Right cardiac atrium (tissue), 5 donors: ENCODE data around the gene TADA2A. TPM values are rescaled to one million over a fixed set of nuclear protein-coding genes. Genes with fewer than 3 reads are reported as not detected.

Experiments
- ATAC-seq, 2 donors: fragments of 200-7000 bp; cut with Tn5 transposase; one replicate each; pipeline versions ENCODE4 v1.8.0 to v1.9.1; 2020; ENCODE audit warnings: moderate library complexity in 2 of 2, mild to moderate bottlenecking in 1 of 2
- DNase-seq, 3 donors: peaks; one replicate each; pipeline ENCODE4 v3.0.0-alpha.2; 2020
- H3K27ac ChIP-seq: one replicate; pipeline ENCODE4 v1.5.1; 2013; ENCODE audit warnings: mild to moderate bottlenecking, low read length, control low read depth, moderate library complexity
- H3K27me3 ChIP-seq: one replicate; pipeline ENCODE4 v1.6.1; 2013; ENCODE audit not compliant: control insufficient read depth, insufficient read depth
- H3K4me1 ChIP-seq: one replicate; pipeline ENCODE4 v1.6.1; 2013; ENCODE audit warnings: low read length; ENCODE audit not compliant: control insufficient read depth, insufficient read depth
- H3K4me3 ChIP-seq: one replicate; pipeline ENCODE4 v1.5.1; 2013; ENCODE audit warnings: low read length, control low read depth
- H3K9me3 ChIP-seq: one replicate; pipeline ENCODE4 v1.6.1; 2013; ENCODE audit warnings: low read length; ENCODE audit not compliant: control insufficient read depth
- WGBS: extraction: QIAGEN DNeasy Blood & Tissue Kit; methylation state at CpG from one replicate; pipeline ENCODE4 v1.1.7; 2013; 5-methylcytosine and 5-hydroxymethylcytosine counted together
- intact Hi-C, 4 donors: fragments of 100-400 bp; cut with DNase I; formaldehyde crosslinking; loops; one replicate each; pipeline versions ENCODE4 v1.11.0 to v1.14.0; 2022 to 2023
- polyA plus RNA-seq: library from polyadenylated mRNA; stranded (reverse); fragments of 200-250 nt; gene quantifications from one replicate; pipeline ENCODE4 v1.2.3, GENCODE V29; 2013
- total RNA-seq, 4 donors: library from RNA; stranded (reverse); fragmentation: NEBNext Ultra II Directional; extraction: Animal tissue kit (Norgen Biotek cat#: 25700); gene quantifications; one replicate each; pipeline ENCODE4 v1.2.1, GENCODE V29; 2021
- donor health status: healthy with polysubstance abuse.
- donor health status: DM: no; HTN: yes; CAD: no.
- donor health status: DM: no; HTN: no; CAD: no.
- donor health status: DM: no; HTN: yes; CAD: no; lungs with severe emphysema.
- donor health status: DM: yes; HTN: yes; CAD: no.

The TADA2A gene
- total and polyA plus RNA-seq, 5 donors, result 6.2 to 18.0 (median 14.1) TPM

- ATAC-seq, result peak; percentile 16 to 34
- Histone ChIP-seq H3K4me3 (no peak overlapping the region), H3K27ac (no peak overlapping the region), H3K9me3 (no peaks in the 10 kb centered on the region), H3K27me3 (no peaks in the 10 kb centered on the region), H3K4me1 (no peaks in the 10 kb centered on the region)
- DNase-seq, result no peak
- intact Hi-C loops, result no loop called here
- 61% methylated on average over 24 of the region's 24 CpGs for WGBS
Observed at GRCh38 chr17:37512442-37513068, 105.9 kb downstream of the TADA2A start.

- 85% methylated on average over 10 of the region's 10 CpGs for WGBS
- intact Hi-C loops, result no loop called here
- no peak overlapping the region for H3K27ac ChIP-seq
Observed at GRCh38 chr17:37513711-37514110, 107.0 kb downstream of the TADA2A start.

GRCh38 chr17:37516127-37516571, 109.5 kb downstream of the TADA2A start:
- no peak overlapping the region for H3K27ac ChIP-seq

More at GRCh38 chr17:37513711-37514110, 107.0 kb downstream of the TADA2A start:
- Histone ChIP-seq H3K9me3 (no peaks in the 10 kb centered on the region), H3K27me3 (no peaks in the 10 kb centered on the region), H3K4me3 (no peak overlapping the region), H3K4me1 (no peaks in the 10 kb centered on the region)
- no peak for DNase-seq
- peak in 1 of 2 donors; percentile 17 for ATAC-seq

GRCh38 chr17:37517881-37518280, 111.2 kb downstream of the TADA2A start:
- H3K27ac ChIP-seq, result no peak overlapping the region
- H3K4me3 ChIP-seq, result no peak overlapping the region
- DNase-seq, result no peak
- no peaks in the 10 kb centered on the region for H3K27me3 ChIP-seq
- no peaks in the 10 kb centered on the region for H3K9me3 ChIP-seq
- intact Hi-C loops, result no loop called here
- H3K4me1 ChIP-seq, result no peaks in the 10 kb centered on the region
- 93% methylated on average over 4 of the region's 4 CpGs for WGBS
- no peak for ATAC-seq

More at GRCh38 chr17:37516127-37516571, 109.5 kb downstream of the TADA2A start:
- intact Hi-C loops, result no loop called here
- Histone ChIP-seq H3K27me3 (no peaks in the 10 kb centered on the region), H3K9me3 (no peaks in the 10 kb centered on the region), H3K4me3 (no peak overlapping the region), H3K4me1 (no peaks in the 10 kb centered on the region)
- ATAC-seq (no peak), DNase-seq (no peak)
- 66% methylated on average over 6 of the region's 6 CpGs for WGBS

- DNase-seq (no peak), ATAC-seq (peak in 1 of 2 donors; percentile 31)
- intact Hi-C loops, result no loop called here
- Histone ChIP-seq H3K4me1 (no peaks in the 10 kb centered on the region), H3K27me3 (no peaks in the 10 kb centered on the region), H3K27ac (no peak overlapping the region), H3K4me3 (no peak overlapping the region), H3K9me3 (no peaks in the 10 kb centered on the region)
- WGBS, result 73% methylated on average over 8 of the region's 8 CpGs
Observed at GRCh38 chr17:37518826-37519225, 112.1 kb downstream of the TADA2A start.

- ATAC-seq (no peak), DNase-seq (no peak)
- Histone ChIP-seq H3K4me3 (no peak overlapping the region), H3K27ac (no peak overlapping the region), H3K27me3 (no peaks in the 10 kb centered on the region), H3K9me3 (no peaks in the 10 kb centered on the region), H3K4me1 (no peaks in the 10 kb centered on the region)
- intact Hi-C loops, result no loop called here
- WGBS, result 67% methylated on average over 5 of the region's 5 CpGs
Observed at GRCh38 chr17:37519251-37519985, 112.7 kb downstream of the TADA2A start.

GRCh38 chr17:37520174-37520573, 113.5 kb downstream of the TADA2A start:
- Histone ChIP-seq H3K4me1 (no peaks in the 10 kb centered on the region), H3K27ac (no peak overlapping the region), H3K27me3 (no peaks in the 10 kb centered on the region), H3K4me3 (no peak overlapping the region), H3K9me3 (no peaks in the 10 kb centered on the region)
- intact Hi-C loops, result no loop called here
- WGBS, result 86% methylated on average over 8 of the region's 8 CpGs
- no peak for DNase-seq
- no peak for ATAC-seq

GRCh38 chr17:37521821-37522220, 115.1 kb downstream of the TADA2A start:
- Histone ChIP-seq H3K27me3 (no peaks in the 10 kb centered on the region), H3K9me3 (no peaks in the 10 kb centered on the region), H3K27ac (no peak overlapping the region), H3K4me3 (no peak overlapping the region), H3K4me1 (no peaks in the 10 kb centered on the region)
- intact Hi-C loops, result no loop called here
- 85% methylated on average over 5 of the region's 5 CpGs for WGBS
- no peak for ATAC-seq
- no peak for DNase-seq

- DNase-seq (no peak), ATAC-seq (no peak)
- intact Hi-C loops, result no loop called here
- no peaks in the 10 kb centered on the region for H3K9me3 ChIP-seq
- 60% methylated on average over 8 of the region's 8 CpGs for WGBS
- no peak overlapping the region for H3K27ac ChIP-seq
- no peaks in the 10 kb centered on the region for H3K27me3 ChIP-seq
- H3K4me1 ChIP-seq, result no peaks in the 10 kb centered on the region
- no peak overlapping the region for H3K4me3 ChIP-seq
Observed at GRCh38 chr17:37523715-37524219, 117.1 kb downstream of the TADA2A start.

- intact Hi-C loops, result no loop called here
- DNase-seq (no peak), ATAC-seq (peak; percentile 55 to 61)
- H3K4me3 ChIP-seq, result no peak overlapping the region
- WGBS, result 51% methylated on average over 5 of the region's 5 CpGs
- H3K27ac ChIP-seq, result no peak overlapping the region
- H3K4me1 ChIP-seq, result no peaks in the 10 kb centered on the region
- no peaks in the 10 kb centered on the region for H3K9me3 ChIP-seq
- no peaks in the 10 kb centered on the region for H3K27me3 ChIP-seq
Observed at GRCh38 chr17:37527249-37527851, 120.7 kb downstream of the TADA2A start.
